NB4 (cell line): ENCODE results near the gene FBXO28.

Experiments
- DNase-seq: peaks from one replicate; pipeline ENCODE4 v3.0.0; 2010; ENCODE audit warnings: low read depth
- H3K4me3 ChIP-seq: one replicate; pipeline ENCODE4 v1.5.1; 2011; ENCODE audit warnings: mild to moderate bottlenecking, low read depth, low read length, moderate library complexity
- MYC ChIP-seq: IDR thresholded peaks from 2 replicates; pipeline ENCODE4 v1.6.1; 2011; ENCODE audit warnings: low read depth, low read length
- POLR2A ChIP-seq: IDR thresholded peaks from 2 replicates; pipeline ENCODE4 v1.6.1; 2011; ENCODE audit warnings: mild to moderate bottlenecking; ENCODE audit not compliant: insufficient read length; ENCODE audit errors: extremely low read depth
- TF ChIP-seq, protein P1 (sequence below): IDR thresholded peaks from 2 replicates; pipeline ENCODE4 v1.6.1; 2011; ENCODE audit warnings: low read depth, low read length
- TF ChIP-seq, protein P2 (sequence below): IDR thresholded peaks from one replicate; pipeline ENCODE4 v1.5.1; 2012; ENCODE audit warnings: low read depth, low read length

Gene FBXO28

DNA sequence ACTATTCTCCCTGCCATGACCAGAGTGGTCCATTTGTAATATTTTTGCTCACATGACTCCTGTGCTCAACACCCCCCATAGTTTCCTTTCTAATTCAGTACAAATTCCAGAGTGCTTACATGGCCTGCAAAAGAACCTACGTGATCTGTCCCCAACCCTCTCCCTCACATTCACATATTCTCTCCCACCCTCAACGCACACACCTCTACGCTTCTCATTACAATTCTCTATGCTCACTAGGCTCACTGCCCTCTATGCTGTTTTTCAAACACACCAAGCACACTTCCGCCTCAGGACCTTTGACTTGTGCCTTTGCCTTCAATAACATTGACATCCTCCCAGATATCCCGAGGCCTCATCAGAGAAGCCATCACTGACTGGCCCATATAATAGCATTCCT is 23.8 kb upstream of the FBXO28 start:
- DNase-seq: no peak
- H3K4me3 ChIP-seq: no peak overlapping the region
- TF ChIP-seq POLR2A (no peak), MYC (no peak)
- TF ChIP-seq, protein P1, sequence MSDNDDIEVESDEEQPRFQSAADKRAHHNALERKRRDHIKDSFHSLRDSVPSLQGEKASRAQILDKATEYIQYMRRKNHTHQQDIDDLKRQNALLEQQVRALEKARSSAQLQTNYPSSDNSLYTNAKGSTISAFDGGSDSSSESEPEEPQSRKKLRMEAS: no peak
- TF ChIP-seq, protein P2, sequence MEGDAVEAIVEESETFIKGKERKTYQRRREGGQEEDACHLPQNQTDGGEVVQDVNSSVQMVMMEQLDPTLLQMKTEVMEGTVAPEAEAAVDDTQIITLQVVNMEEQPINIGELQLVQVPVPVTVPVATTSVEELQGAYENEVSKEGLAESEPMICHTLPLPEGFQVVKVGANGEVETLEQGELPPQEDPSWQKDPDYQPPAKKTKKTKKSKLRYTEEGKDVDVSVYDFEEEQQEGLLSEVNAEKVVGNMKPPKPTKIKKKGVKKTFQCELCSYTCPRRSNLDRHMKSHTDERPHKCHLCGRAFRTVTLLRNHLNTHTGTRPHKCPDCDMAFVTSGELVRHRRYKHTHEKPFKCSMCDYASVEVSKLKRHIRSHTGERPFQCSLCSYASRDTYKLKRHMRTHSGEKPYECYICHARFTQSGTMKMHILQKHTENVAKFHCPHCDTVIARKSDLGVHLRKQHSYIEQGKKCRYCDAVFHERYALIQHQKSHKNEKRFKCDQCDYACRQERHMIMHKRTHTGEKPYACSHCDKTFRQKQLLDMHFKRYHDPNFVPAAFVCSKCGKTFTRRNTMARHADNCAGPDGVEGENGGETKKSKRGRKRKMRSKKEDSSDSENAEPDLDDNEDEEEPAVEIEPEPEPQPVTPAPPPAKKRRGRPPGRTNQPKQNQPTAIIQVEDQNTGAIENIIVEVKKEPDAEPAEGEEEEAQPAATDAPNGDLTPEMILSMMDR: no peak

GRCh38 chr1:224092111-224092510 is 21.8 kb upstream of the FBXO28 start:
- no peak for DNase-seq
- TF ChIP-seq MYC (no peak), POLR2A (no peak)
- TF ChIP-seq, protein P1: no peak
- TF ChIP-seq, protein P2: no peak
- H3K4me3 ChIP-seq: no peak overlapping the region

DNA sequence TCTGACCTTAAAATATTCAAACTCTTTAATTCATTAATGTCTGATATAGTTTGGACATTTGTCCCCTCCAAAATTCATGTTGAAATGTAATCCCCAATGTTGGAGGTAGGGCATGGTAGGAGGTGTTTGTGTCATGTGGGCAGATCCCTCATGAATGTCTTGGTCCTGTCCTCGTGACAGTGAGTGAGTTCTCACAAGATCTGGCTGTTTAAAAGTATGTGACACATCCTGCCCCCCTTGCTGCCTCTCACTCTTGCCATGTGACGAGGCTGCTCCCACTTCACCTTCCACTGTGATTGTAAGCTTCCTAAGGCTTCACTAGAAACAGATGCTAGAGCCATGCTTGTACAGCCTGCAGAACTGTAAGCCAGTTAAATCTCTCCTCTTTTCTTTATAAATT is 21.3 kb upstream of the FBXO28 start:
- no peak for DNase-seq
- no peak overlapping the region for H3K4me3 ChIP-seq
- no peak for TF ChIP-seq MYC
- TF ChIP-seq, protein P2: no peak
- no peak for TF ChIP-seq POLR2A
- TF ChIP-seq, protein P1: no peak

DNA sequence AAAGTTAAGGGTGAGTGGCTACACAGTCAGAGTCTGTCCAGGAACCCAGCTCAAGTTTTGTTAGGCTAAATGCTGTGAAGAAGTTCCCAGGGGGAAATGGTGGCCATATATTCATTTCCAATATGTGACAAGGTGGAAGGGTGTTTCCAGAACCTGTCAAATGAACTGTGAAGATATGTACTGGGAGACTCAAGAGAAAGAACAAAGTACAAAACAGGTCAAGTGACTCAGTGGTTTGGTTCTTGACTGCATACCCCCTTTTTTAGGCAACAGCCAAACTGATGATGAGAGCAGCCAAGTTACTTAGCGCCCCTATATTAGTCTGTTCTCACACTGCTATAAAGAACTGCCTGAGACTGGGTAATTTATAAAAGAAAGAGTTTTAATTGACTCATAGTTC is 18.6 kb upstream of the FBXO28 start:
- no peak for TF ChIP-seq MYC
- TF ChIP-seq, protein P2: no peak
- TF ChIP-seq POLR2A: no peak
- TF ChIP-seq, protein P1: no peak
- H3K4me3 ChIP-seq: no peak overlapping the region
- no peak for DNase-seq

- DNase-seq: no peak
- TF ChIP-seq, protein P1: no peak
- TF ChIP-seq, protein P2: no peak
- TF ChIP-seq POLR2A: no peak
- TF ChIP-seq MYC: no peak
- no peak overlapping the region for H3K4me3 ChIP-seq
These were observed 18.0 kb upstream of the FBXO28 start for GRCh38 chr1:224095867-224096266.

GRCh38 chr1:224096773-224097172 is 17.1 kb upstream of the FBXO28 start:
- DNase-seq: no peak
- no peak overlapping the region for H3K4me3 ChIP-seq
- TF ChIP-seq MYC (no peak), POLR2A (no peak)
- TF ChIP-seq, protein P2: no peak
